NCI-H526 treated with DMSO at 0.1 percent for 48 hours (cell line): ENCODE results near the gene ZAR1L.

Experiments used
- DNase-seq: peaks from one replicate; lab custom pipeline; 2025; lab: John Stamatoyannopoulos, UW

The ZAR1L gene

GRCh38 chr13:32254916-32255723, 60.0 kb downstream of the ZAR1L start:
- DNase-seq: no peak

GRCh38 chr13:32254416-32254815, 60.7 kb downstream of the ZAR1L start:
- DNase-seq: no peak

GRCh38 chr13:32253911-32254399, 61.2 kb downstream of the ZAR1L start:
- no peak for DNase-seq
